NCI-H1436 (cell line): Measurements from ENCODE around the gene NUP37.

Experiments
- DNase-seq: peaks from one replicate; lab custom pipeline; 2025; lab: John Stamatoyannopoulos, UW

Gene NUP37

DNA sequence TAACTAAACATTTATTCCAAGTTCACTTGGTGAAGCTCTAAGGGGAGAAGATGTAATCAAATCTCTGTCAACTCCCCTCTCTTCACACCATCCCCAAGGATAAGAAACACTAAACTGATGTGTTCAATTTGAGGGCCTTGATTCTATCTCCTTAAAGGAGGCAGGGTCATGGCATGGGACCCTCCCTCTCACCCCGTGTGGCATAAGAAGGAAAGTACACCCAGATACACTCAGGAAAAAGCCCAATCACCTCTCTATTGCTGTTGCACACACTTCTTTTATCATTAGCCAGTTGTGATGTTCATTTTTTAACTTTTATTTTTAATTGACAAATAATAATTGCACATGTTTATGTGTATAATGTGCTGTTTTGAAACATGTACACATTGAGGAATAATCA, 93.2 kb downstream of the NUP37 start:
- DNase-seq: no peak

DNA sequence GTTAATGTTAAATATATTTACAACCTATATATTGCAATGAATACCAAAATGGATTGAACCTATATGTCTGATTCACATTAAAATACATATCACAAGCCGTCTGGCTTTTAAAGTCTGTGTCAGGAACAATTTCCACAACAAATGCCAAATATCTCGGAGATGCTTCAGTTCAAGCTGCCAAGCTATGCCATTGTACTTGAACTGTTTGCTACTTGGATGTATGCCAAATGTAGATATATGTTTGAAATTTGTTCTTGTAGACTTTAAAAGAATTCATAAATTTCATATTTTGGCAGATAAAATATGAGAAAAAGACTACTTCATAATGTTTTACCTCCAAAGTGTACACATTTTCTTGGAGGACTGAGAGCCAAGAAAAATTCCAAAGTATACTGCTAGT, 95.1 kb downstream of the NUP37 start:
- DNase-seq: no peak

DNA sequence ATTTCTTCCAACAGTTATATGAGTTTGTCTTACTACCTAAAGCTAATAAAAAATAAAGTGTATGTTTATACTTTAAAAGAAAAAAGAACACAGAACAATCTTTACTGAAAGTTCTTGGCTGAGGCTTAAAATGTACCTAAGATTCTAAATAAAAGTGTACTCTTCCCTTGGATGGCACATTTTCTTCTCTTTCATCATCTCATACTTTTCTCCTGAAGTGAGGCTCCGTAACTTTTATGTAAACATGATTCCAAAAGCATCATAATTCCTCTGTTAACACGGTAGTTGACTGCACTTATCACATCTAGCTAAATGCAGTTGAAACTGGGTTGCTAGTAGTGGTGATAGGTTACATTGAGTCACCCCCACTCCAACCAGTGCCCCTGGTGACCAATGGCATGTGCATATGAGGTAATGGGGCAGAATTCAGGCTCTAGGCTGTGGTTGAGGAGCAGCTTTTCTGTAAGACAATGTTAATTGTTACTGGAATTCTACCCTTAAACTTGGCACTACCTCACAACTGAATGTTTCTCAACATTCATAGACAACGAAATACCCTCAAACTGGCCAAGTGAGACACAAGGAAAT, 96.5 kb downstream of the NUP37 start:
- DNase-seq: no peak
